ENCODE data around the gene ZNF750. TPM values are rescaled to one million over a fixed set of nuclear protein-coding genes. Genes with fewer than 3 reads are reported as not detected.

ZNF750 gene
- total and polyA plus RNA-seq, 2 of the 13 experiments (the other 11 are each of a cell fraction or from before 2014, with no cell fraction given) = not detected

DNA sequence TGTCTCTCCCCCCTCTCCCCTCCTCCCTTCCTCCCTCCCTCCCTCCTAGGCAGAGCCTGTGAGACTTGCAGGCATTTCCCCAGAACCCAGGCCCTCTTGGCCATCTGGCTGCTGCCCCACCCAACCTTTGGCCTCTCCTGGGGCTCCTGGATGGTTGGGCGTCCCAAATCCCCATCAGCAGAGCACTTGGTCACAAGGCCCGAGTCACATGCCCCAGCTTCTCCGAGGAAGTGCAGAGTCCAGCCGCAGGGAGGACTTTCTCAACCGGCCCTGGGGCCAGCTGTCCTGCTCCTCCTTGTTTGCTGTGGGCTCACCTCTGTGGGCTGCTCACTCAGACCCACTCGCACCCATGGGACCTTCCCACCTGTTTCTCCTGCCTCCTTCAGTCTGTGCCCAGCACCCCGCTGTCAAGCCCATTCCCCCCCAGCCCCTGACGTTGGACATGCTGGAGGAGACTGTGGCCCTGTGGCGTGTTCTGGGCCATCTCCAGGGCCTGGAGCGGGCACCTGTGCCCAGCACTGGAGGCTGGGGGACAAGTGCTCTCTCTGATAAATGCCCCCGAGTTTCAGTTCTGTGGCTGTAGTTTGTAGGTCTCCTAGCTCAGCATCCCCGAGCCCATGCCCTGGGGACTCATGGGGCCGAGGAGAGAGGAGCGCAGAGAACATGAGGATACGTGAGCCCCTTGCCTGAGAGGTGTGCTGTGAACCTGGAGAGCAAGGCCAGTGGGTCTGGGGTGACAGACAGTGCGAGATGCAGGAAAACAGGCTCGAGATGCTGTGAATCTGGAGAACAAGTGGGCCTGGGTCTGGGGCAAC lies 42.3 kb upstream of the ZNF750 start (continued):
- TF ChIP-seq, protein P1, sequence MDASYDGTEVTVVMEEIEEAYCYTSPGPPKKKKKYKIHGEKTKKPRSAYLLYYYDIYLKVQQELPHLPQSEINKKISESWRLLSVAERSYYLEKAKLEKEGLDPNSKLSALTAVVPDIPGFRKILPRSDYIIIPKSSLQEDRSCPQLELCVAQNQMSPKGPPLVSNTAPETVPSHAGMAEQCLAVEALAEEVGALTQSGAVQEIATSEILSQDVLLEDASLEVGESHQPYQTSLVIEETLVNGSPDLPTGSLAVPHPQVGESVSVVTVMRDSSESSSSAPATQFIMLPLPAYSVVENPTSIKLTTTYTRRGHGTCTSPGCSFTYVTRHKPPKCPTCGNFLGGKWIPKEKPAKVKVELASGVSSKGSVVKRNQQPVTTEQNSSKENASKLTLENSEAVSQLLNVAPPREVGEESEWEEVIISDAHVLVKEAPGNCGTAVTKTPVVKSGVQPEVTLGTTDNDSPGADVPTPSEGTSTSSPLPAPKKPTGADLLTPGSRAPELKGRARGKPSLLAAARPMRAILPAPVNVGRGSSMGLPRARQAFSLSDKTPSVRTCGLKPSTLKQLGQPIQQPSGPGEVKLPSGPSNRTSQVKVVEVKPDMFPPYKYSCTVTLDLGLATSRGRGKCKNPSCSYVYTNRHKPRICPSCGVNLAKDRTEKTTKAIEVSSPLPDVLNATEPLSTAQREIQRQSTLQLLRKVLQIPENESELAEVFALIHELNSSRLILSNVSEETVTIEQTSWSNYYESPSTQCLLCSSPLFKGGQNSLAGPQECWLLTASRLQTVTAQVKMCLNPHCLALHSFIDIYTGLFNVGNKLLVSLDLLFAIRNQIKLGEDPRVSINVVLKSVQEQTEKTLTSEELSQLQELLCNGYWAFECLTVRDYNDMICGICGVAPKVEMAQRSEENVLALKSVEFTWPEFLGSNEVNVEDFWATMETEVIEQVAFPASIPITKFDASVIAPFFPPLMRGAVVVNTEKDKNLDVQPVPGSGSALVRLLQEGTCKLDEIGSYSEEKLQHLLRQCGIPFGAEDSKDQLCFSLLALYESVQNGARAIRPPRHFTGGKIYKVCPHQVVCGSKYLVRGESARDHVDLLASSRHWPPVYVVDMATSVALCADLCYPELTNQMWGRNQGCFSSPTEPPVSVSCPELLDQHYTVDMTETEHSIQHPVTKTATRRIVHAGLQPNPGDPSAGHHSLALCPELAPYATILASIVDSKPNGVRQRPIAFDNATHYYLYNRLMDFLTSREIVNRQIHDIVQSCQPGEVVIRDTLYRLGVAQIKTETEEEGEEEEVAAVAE (CRISPR knock-in tag; IDR thresholded peaks at IDR 0.05; ENCODE audit: borderline replicate concordance) = no peak
- TF ChIP-seq SUZ12 (IDR thresholded peaks at IDR 0.05; ENCODE audit: low read depth, low read length) (no peak), ZNF563 (CRISPR knock-in tag; IDR thresholded peaks at IDR 0.05) (no peak), ZNF343 (CRISPR knock-in tag; IDR thresholded peaks at IDR 0.05) (0 out of 2 replicates have a peak, but pooled peaks have one; percentile 54), ZC3H13 (CRISPR knock-in tag; IDR thresholded peaks at IDR 0.05) (no peak), ZNF263 (CRISPR knock-in tag; IDR thresholded peaks at IDR 0.05) (peak; percentile 98), ZSCAN29 (CRISPR knock-in tag; conservative IDR thresholded peaks at IDR 0.05) (no peak), ONECUT2 (CRISPR knock-in tag; IDR thresholded peaks at IDR 0.05) (no peak), CREM (IDR thresholded peaks at IDR 0.05) (no peak), CREM (CRISPR knock-in tag; IDR thresholded peaks at IDR 0.05) (no peak), NCOA2 (CRISPR knock-in tag; IDR thresholded peaks at IDR 0.05) (peak; percentile 61; the same call in 1 of the 2 replicates)
- TF ChIP-seq, protein P2, sequence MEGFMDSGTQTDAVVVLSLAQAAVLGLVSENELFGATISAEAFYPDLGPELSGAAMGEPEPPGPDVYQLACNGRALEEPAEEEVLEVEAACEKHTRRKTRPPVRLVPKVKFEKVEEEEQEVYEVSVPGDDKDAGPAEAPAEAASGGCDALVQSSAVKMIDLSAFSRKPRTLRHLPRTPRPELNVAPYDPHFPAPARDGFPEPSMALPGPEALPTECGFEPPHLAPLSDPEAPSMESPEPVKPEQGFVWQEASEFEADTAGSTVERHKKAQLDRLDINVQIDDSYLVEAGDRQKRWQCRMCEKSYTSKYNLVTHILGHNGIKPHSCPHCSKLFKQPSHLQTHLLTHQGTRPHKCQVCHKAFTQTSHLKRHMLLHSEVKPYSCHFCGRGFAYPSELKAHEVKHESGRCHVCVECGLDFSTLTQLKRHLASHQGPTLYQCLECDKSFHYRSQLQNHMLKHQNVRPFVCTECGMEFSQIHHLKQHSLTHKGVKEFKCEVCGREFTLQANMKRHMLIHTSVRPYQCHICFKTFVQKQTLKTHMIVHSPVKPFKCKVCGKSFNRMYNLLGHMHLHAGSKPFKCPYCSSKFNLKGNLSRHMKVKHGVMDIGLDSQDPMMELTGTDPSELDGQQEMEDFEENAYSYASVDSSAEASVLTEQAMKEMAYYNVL (CRISPR knock-in tag; IDR thresholded peaks at IDR 0.05; ENCODE audit: borderline replicate concordance) = peak; percentile 54; the same call in 1 of the 2 replicates
- TF ChIP-seq, protein P3, sequence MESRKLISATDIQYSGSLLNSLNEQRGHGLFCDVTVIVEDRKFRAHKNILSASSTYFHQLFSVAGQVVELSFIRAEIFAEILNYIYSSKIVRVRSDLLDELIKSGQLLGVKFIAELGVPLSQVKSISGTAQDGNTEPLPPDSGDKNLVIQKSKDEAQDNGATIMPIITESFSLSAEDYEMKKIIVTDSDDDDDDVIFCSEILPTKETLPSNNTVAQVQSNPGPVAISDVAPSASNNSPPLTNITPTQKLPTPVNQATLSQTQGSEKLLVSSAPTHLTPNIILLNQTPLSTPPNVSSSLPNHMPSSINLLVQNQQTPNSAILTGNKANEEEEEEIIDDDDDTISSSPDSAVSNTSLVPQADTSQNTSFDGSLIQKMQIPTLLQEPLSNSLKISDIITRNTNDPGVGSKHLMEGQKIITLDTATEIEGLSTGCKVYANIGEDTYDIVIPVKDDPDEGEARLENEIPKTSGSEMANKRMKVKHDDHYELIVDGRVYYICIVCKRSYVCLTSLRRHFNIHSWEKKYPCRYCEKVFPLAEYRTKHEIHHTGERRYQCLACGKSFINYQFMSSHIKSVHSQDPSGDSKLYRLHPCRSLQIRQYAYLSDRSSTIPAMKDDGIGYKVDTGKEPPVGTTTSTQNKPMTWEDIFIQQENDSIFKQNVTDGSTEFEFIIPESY (CRISPR knock-in tag; IDR thresholded peaks at IDR 0.05) = peak; percentile 19; the same call in 1 of the 2 replicates
- TF ChIP-seq, protein P4, sequence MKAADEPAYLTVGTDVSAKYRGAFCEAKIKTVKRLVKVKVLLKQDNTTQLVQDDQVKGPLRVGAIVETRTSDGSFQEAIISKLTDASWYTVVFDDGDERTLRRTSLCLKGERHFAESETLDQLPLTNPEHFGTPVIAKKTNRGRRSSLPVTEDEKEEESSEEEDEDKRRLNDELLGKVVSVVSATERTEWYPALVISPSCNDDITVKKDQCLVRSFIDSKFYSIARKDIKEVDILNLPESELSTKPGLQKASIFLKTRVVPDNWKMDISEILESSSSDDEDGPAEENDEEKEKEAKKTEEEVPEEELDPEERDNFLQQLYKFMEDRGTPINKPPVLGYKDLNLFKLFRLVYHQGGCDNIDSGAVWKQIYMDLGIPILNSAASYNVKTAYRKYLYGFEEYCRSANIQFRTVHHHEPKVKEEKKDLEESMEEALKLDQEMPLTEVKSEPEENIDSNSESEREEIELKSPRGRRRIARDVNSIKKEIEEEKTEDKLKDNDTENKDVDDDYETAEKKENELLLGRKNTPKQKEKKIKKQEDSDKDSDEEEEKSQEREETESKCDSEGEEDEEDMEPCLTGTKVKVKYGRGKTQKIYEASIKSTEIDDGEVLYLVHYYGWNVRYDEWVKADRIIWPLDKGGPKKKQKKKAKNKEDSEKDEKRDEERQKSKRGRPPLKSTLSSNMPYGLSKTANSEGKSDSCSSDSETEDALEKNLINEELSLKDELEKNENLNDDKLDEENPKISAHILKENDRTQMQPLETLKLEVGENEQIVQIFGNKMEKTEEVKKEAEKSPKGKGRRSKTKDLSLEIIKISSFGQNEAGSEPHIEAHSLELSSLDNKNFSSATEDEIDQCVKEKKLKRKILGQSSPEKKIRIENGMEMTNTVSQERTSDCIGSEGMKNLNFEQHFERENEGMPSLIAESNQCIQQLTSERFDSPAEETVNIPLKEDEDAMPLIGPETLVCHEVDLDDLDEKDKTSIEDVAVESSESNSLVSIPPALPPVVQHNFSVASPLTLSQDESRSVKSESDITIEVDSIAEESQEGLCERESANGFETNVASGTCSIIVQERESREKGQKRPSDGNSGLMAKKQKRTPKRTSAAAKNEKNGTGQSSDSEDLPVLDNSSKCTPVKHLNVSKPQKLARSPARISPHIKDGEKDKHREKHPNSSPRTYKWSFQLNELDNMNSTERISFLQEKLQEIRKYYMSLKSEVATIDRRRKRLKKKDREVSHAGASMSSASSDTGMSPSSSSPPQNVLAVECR (CRISPR knock-in tag; IDR thresholded peaks at IDR 0.05; ENCODE audit: borderline replicate concordance) = peak; percentile 69
- TF ChIP-seq, protein P5, sequence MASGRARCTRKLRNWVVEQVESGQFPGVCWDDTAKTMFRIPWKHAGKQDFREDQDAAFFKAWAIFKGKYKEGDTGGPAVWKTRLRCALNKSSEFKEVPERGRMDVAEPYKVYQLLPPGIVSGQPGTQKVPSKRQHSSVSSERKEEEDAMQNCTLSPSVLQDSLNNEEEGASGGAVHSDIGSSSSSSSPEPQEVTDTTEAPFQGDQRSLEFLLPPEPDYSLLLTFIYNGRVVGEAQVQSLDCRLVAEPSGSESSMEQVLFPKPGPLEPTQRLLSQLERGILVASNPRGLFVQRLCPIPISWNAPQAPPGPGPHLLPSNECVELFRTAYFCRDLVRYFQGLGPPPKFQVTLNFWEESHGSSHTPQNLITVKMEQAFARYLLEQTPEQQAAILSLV (CRISPR knock-in tag; IDR thresholded peaks at IDR 0.05; ENCODE audit: borderline replicate concordance) = no peak
